Measurements from ENCODE around the gene LHX4. TPM values are rescaled to one million over a fixed set of nuclear protein-coding genes. Genes with fewer than 3 reads are reported as not detected.

Gene LHX4
- total RNA-seq, 2 experiments from 2014 or later: not detected

- H3K36me3 Mint-ChIP-seq (ENCODE audit: low read depth): peaks cover 3% of the 10 kb centered on the region
- no peak overlapping the region for H3K27ac Mint-ChIP-seq
- peaks cover 6% of the 10 kb centered on the region for H3K4me1 Mint-ChIP-seq
- ChIA-PET CTCF (interaction anchor here (1.5 kb wide), 1 partner anchor 60 kb away, joined by 3 read pairs; no protein-coding TSS in a partner anchor), POLR2A (no interaction called here)
- H3K9me3 Mint-ChIP-seq: no peaks in the 10 kb centered on the region
- no peak for DNase-seq
- no peaks in the 10 kb centered on the region for H3K27me3 Mint-ChIP-seq
- H3K4me3 Mint-ChIP-seq: no peak overlapping the region
Measured at GRCh38 chr1:180312926-180313325, 82.9 kb downstream of the LHX4 start.

- H3K36me3 Mint-ChIP-seq (ENCODE audit: low read depth): peaks cover 6% of the 10 kb centered on the region
- no peak overlapping the region for H3K4me3 Mint-ChIP-seq
- H3K4me1 Mint-ChIP-seq: no peaks in the 10 kb centered on the region
- no peaks in the 10 kb centered on the region for H3K27me3 Mint-ChIP-seq
- no peak for DNase-seq
- H3K9me3 Mint-ChIP-seq: peaks cover 5% of the 10 kb centered on the region
- ChIA-PET CTCF (no interaction called here), POLR2A (no interaction called here)
- H3K27ac Mint-ChIP-seq: no peak overlapping the region
Measured at GRCh38 chr1:180327089-180327488, 97.0 kb downstream of the LHX4 start.

Other genes starting within 250 kb of the LHX4 start
- gene QSOX1, start 75.4 kb upstream of the LHX4 start, total RNA-seq: 10 to 100 TPM; 28.9 to 35.1 TPM

Measured in activated CD4-positive, alpha-beta memory T cell treated with anti-CD3 and anti-CD28 coated beads, Interleukin-2, amount 10 ng/mL, durations not matched to agents 7 days and 5 days (primary cell).